HG03064 (cell line): ENCODE results near the gene BCAS1.

Experiments
- ATAC-seq: cut with Tn5 transposase; IDR thresholded peaks from one replicate; pipeline ENCODE4 v1.9.1; 2021; ENCODE audit warnings: low read depth; ENCODE audit not compliant: unreplicated experiment

Gene BCAS1

GRCh38 chr20:53970232-53970631 lies 100.2 kb downstream of the BCAS1 start:
- no peak for ATAC-seq

- no peak for ATAC-seq
Measured at GRCh38 chr20:53967527-53967926, 102.9 kb downstream of the BCAS1 start.

GRCh38 chr20:53966774-53967398 lies 103.5 kb downstream of the BCAS1 start:
- ATAC-seq = no peak

- ATAC-seq = no peak
Measured at GRCh38 chr20:53964501-53965253, 105.7 kb downstream of the BCAS1 start.

- no peak for ATAC-seq
Measured at GRCh38 chr20:53964067-53964466, 106.3 kb downstream of the BCAS1 start.

- ATAC-seq = no peak
Measured at GRCh38 chr20:53963635-53964034, 106.8 kb downstream of the BCAS1 start.

GRCh38 chr20:53962388-53962787 lies 108.0 kb downstream of the BCAS1 start:
- ATAC-seq = no peak

GRCh38 chr20:53961527-53961926 lies 108.9 kb downstream of the BCAS1 start:
- ATAC-seq = no peak

- ATAC-seq = no peak
Measured at GRCh38 chr20:53960579-53961272, 109.7 kb downstream of the BCAS1 start.

- no peak for ATAC-seq
Measured at GRCh38 chr20:53959911-53960578, 110.3 kb downstream of the BCAS1 start.

GRCh38 chr20:53958260-53958659 lies 112.1 kb downstream of the BCAS1 start:
- ATAC-seq = no peak

- no peak for ATAC-seq
Measured at GRCh38 chr20:53957451-53958172, 112.8 kb downstream of the BCAS1 start.

GRCh38 chr20:53956013-53956715 lies 114.2 kb downstream of the BCAS1 start:
- no peak for ATAC-seq

GRCh38 chr20:53954723-53955658 lies 115.4 kb downstream of the BCAS1 start:
- no peak for ATAC-seq

GRCh38 chr20:53952528-53953096 lies 117.8 kb downstream of the BCAS1 start:
- ATAC-seq = no peak

GRCh38 chr20:53950578-53950977 lies 119.8 kb downstream of the BCAS1 start:
- no peak for ATAC-seq

GRCh38 chr20:53950031-53950430 lies 120.4 kb downstream of the BCAS1 start:
- no peak for ATAC-seq

GRCh38 chr20:53949319-53949839 lies 121.0 kb downstream of the BCAS1 start:
- peak; percentile 82 for ATAC-seq
